DMS153 treated with DMSO at 0.1 percent for 48 hours (cell line): Measurements from ENCODE around the gene COL16A1.

Source experiments
- DNase-seq: peaks from one replicate; lab custom pipeline; 2025; ENCODE audit not compliant: unreplicated experiment; lab: John Stamatoyannopoulos, UW

Gene COL16A1

DNA sequence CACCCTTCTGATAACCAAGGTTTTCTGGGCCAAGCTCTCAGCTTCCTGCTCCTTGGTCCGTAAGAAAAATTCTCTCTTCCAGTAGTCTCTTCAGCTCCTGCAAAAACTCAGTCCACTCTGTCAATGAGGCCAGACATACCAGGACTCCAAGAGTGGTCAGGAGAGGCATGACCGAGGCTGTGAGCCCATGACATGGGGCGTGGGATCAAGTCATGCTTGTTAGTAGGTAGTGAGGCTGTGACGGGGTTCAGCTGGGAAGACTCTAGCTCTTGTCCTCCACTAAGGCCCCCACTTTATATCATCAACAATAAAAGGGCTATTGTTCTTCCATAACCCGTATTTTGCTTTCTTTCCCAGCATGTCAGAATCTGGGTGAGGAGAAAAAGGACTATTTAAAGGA is 96.5 kb downstream of the COL16A1 start:
- no peak for DNase-seq

DNA sequence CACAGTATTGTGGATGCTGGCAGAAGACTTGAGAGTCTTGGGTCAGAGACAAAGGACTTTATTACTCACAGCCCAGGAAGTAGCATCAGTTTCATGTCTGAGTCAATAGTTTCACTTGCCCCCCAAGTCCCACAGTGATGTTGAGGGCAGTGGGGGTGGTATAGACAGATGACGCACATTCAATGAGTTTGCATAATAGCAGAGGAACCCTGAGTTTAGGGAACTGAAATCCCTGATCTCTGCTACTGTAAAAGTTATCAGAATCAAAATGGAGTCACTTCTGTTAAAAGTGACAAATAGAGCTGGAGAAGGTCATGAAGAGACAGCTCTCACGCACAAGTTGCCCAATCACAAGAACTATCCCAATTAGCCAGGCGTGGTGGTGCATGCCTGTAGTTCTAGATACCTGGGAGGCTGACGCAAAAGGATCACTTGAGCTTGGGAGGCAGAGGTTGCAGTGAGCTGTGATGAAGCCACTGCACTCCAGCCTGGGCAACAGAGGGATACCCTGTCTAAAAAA is 97.8 kb downstream of the COL16A1 start:
- no peak for DNase-seq
